HG03103 (cell line): ENCODE measurements around the gene MSI1.
"Not testable (repeated sequence)": the region's sequence is repeated elsewhere in the genome, so short reads cannot be mapped to it uniquely, and the experiment has no call there.

Experiments used
- ATAC-seq: cut with Tn5 transposase; IDR thresholded peaks from one replicate; pipeline ENCODE4 v1.9.1; 2021; ENCODE audit warnings: low read depth; ENCODE audit not compliant: unreplicated experiment

Gene MSI1

GRCh38 chr12:120358412-120359100 is 10.4 kb downstream of the MSI1 start:
- ATAC-seq = no peak

- ATAC-seq = no peak
These were observed 11.9 kb downstream of the MSI1 start for GRCh38 chr12:120357104-120357503.

GRCh38 chr12:120356567-120357030 is 12.4 kb downstream of the MSI1 start:
- no peak for ATAC-seq

GRCh38 chr12:120353556-120354317 is 15.2 kb downstream of the MSI1 start:
- no peak for ATAC-seq

GRCh38 chr12:120353136-120353535 is 15.8 kb downstream of the MSI1 start:
- no peak for ATAC-seq

GRCh38 chr12:120352117-120352516 is 16.8 kb downstream of the MSI1 start:
- no peak for ATAC-seq

- no peak for ATAC-seq
These were observed 18.2 kb downstream of the MSI1 start for GRCh38 chr12:120350576-120351350.

- no peak for ATAC-seq
These were observed 21.2 kb downstream of the MSI1 start for GRCh38 chr12:120347766-120348165.

- ATAC-seq = no peak
These were observed 22.3 kb downstream of the MSI1 start for GRCh38 chr12:120346681-120347080.

- ATAC-seq = no peak
These were observed 22.9 kb downstream of the MSI1 start for GRCh38 chr12:120346031-120346430.

GRCh38 chr12:120343692-120344091 is 25.3 kb downstream of the MSI1 start:
- no peak for ATAC-seq

- ATAC-seq = no peak
These were observed 25.9 kb downstream of the MSI1 start for GRCh38 chr12:120343039-120343537.

- ATAC-seq = no peak
These were observed 26.6 kb downstream of the MSI1 start for GRCh38 chr12:120342175-120343038.

GRCh38 chr12:120339256-120339655 is 29.7 kb downstream of the MSI1 start:
- ATAC-seq = no peak

GRCh38 chr12:120337730-120338129 is 31.2 kb downstream of the MSI1 start:
- no peak for ATAC-seq

- ATAC-seq = not testable (repeated sequence)
These were observed 32.6 kb downstream of the MSI1 start for GRCh38 chr12:120336392-120336791.

- ATAC-seq = not testable (repeated sequence)
These were observed 33.5 kb downstream of the MSI1 start for GRCh38 chr12:120335447-120335846.

- ATAC-seq = no peak
These were observed 36.4 kb downstream of the MSI1 start for GRCh38 chr12:120332523-120332922.

GRCh38 chr12:120332041-120332440 is 36.9 kb downstream of the MSI1 start:
- ATAC-seq = no peak

- no peak for ATAC-seq
These were observed 37.6 kb downstream of the MSI1 start for GRCh38 chr12:120331390-120331789.
